HepG2 (cell line): ENCODE measurements around the gene CKS1B. TPM values are rescaled to one million over a fixed set of nuclear protein-coding genes. Genes with fewer than 3 reads are reported as not detected.

Source experiments
- ATF4 ChIP-seq, 2 experiments: fragments of 450-650 bp in 1 of 2; sonication (generic) in 1 of 2; formaldehyde crosslinking; IDR thresholded peaks; 2 replicates each; pipeline versions ENCODE4 v1.5.0 to v1.8.0; 2020 to 2022; ENCODE audit warnings: mild to moderate bottlenecking in 1 of 2, missing genetic modification reagents in 1 of 2
- ATM ChIP-seq: fragments of 450-650 bp; IDR thresholded peaks from 2 replicates; pipeline ENCODE4 v1.7.1; 2017; ENCODE audit warnings: mild to moderate bottlenecking, borderline replicate concordance
- CCDC6 ChIP-seq: sonication (generic); formaldehyde crosslinking; IDR thresholded peaks from 2 replicates; pipeline ENCODE4 v1.8.1; 2022; ENCODE audit warnings: mild to moderate bottlenecking, missing genetic modification reagents, moderate library complexity
- CSRNP1 ChIP-seq: sonication (generic); formaldehyde crosslinking; IDR thresholded peaks from 2 replicates; pipeline ENCODE4 v1.8.1; 2023; ENCODE audit warnings: mild to moderate bottlenecking, missing genetic modification reagents
- EP300 ChIP-seq, 3 experiments: sonication (generic) in 1 of 3; formaldehyde crosslinking in 1 of 3; IDR thresholded peaks; 2 replicates each; pipeline versions ENCODE4 v1.5.1 to v1.6.1; 2011 to 2020; ENCODE audit warnings: low read depth in 2 of 3, low read length in 2 of 3, borderline replicate concordance in 1 of 3, improper control_type of control experiment in 1 of 3, mild to moderate bottlenecking in 1 of 3, missing genetic modification reagents in 1 of 3, moderate library complexity in 1 of 3
- JUNB ChIP-seq: sonication (generic); formaldehyde crosslinking; IDR thresholded peaks from 2 replicates; pipeline ENCODE4 v1.8.0; 2022; ENCODE audit warnings: missing genetic modification reagents, mild to moderate bottlenecking, borderline replicate concordance
- KAT2B ChIP-seq: fragments of 150-350 bp; IDR thresholded peaks from 2 replicates; pipeline ENCODE4 v1.6.1; 2014; ENCODE audit warnings: low read depth, low read length, borderline replicate concordance
- MAF1 ChIP-seq: sonication (generic); formaldehyde crosslinking; IDR thresholded peaks from 2 replicates; pipeline ENCODE4 v1.5.0; 2020; ENCODE audit warnings: missing genetic modification reagents, borderline replicate concordance
- MTF1 ChIP-seq: sonication (generic); formaldehyde crosslinking; IDR thresholded peaks from 2 replicates; pipeline ENCODE4 v1.5.0; 2020; ENCODE audit warnings: missing genetic modification reagents
- PHF21A ChIP-seq: sonication (generic); formaldehyde crosslinking; IDR thresholded peaks from 2 replicates; pipeline ENCODE4 v1.5.0; 2020; ENCODE audit warnings: mild to moderate bottlenecking, missing genetic modification reagents
- SP1 ChIP-seq, 2 experiments: fragments of 450-650 bp in 1 of 2; sonication (generic) in 1 of 2; formaldehyde crosslinking in 1 of 2; IDR thresholded peaks; 2 replicates each; pipeline versions ENCODE4 v1.4.0 to v1.6.1; 2016 to 2020; ENCODE audit warnings: missing genetic modification reagents in 1 of 2
- YY1 ChIP-seq: IDR thresholded peaks from 2 replicates; pipeline ENCODE4 v1.6.1; 2011; ENCODE audit warnings: low read length, low read depth, moderate library complexity, mild to moderate bottlenecking; ENCODE audit not compliant: insufficient read depth, insufficient replicate concordance
- ZBTB20 ChIP-seq: sonication (generic); formaldehyde crosslinking; IDR thresholded peaks from 2 replicates; pipeline ENCODE4 v1.8.1; 2023; ENCODE audit warnings: missing genetic modification reagents, low read depth, mild to moderate bottlenecking, borderline replicate concordance
- ZNF12 ChIP-seq: sonication (generic); formaldehyde crosslinking; IDR thresholded peaks from 2 replicates; pipeline ENCODE4 v1.5.0; 2020; ENCODE audit warnings: missing genetic modification reagents
- ZNF670 ChIP-seq: sonication (generic); formaldehyde crosslinking; IDR thresholded peaks from 2 replicates; pipeline ENCODE4 v1.8.0; 2022; ENCODE audit warnings: mild to moderate bottlenecking, missing genetic modification reagents, borderline replicate concordance
- ZNF749 ChIP-seq: sonication (generic); formaldehyde crosslinking; IDR thresholded peaks from 2 replicates; pipeline ENCODE4 v1.8.0; 2022; ENCODE audit warnings: mild to moderate bottlenecking, missing genetic modification reagents, moderate library complexity, borderline replicate concordance
- polyA plus RNA-seq, 8 experiments: library from polyadenylated mRNA; depleted of rRNA in 3 of 8; stranded (reverse) in 7 of 8; unstranded in 1 of 8; fragments of >200 nt; fragmentation: Illumina TruSeq in 4 of 8; extraction: Trizol in 4 of 8; gene quantifications; 2 replicates each; pipeline versions ENCODE4 v1.2.1 to v1.2.3, GENCODE V29; 2011 to 2016; ENCODE audit warnings: low read depth in 4 of 8, missing spikeins in 1 of 8, mixed read lengths in 1 of 8; ENCODE audit not compliant: insufficient read depth in 1 of 8
- total RNA-seq, 5 experiments: library from RNA; depleted of rRNA; stranded (reverse); fragments of >200 nt; fragmentation: Illumina TruSeq; extraction: Trizol; gene quantifications; 2 replicates each; pipeline ENCODE4 v1.2.3, GENCODE V29; 2016; ENCODE audit warnings: low read depth in 1 of 5
- TF ChIP-seq, protein P1 (sequence below): sonication (generic); formaldehyde crosslinking; IDR thresholded peaks from 2 replicates; pipeline ENCODE4 v1.4.0; 2020; ENCODE audit warnings: missing genetic modification reagents
- TF ChIP-seq, protein P2 (sequence below): sonication (generic); formaldehyde crosslinking; IDR thresholded peaks from 2 replicates; pipeline ENCODE4 v1.8.1; 2023; ENCODE audit warnings: mild to moderate bottlenecking, missing genetic modification reagents, borderline replicate concordance
- TF ChIP-seq, protein P3 (sequence below): sonication (generic); formaldehyde crosslinking; conservative IDR thresholded peaks from 2 replicates; pipeline ENCODE4 v1.8.1; 2023; ENCODE audit warnings: missing genetic modification reagents

The CKS1B gene
- total and polyA plus RNA-seq, 2 of the 13 experiments (the other 11 are each of a cell fraction or from before 2014, with no cell fraction given), result 217 to 222 TPM

DNA sequence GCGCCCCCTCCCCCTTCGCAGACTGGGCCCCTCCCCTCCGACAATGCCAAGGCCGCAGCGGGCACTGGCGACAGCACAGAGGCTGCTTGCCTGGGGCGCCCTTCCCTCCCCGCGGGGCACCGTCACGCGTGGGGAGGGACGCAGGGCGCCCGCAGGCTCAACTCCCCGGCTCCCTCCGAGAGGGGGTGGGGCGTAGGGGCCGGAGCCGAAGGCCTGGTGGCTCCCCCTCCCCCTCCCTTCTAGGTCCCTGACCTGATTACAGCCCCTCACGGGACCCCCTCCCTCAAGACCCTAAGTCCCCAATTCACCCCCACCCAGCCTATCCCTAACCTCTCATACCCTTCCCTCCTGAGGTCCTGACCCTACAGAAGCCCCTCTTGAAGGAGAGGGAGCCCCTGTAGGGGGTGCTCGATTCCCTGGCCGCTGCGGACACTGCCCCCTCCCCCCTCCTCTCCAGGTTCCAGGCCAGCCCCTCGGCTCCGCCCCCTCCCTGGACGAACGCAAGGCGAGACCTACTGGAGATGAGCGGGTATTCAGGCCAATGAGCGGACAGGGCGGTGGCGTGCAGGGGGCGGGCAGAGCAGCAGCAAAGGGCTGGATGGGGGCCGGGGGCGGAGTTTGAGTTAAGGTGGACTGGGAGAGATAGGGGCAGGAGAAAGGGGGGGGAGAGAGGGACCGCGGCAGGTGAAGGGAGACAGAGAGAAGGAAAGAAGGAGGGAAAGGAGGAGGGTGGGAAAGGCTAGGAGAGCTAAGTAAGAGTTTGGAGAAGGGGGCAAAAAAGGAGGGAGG lies 27.4 kb downstream of the CKS1B start (continued):
- TF ChIP-seq, protein P1, sequence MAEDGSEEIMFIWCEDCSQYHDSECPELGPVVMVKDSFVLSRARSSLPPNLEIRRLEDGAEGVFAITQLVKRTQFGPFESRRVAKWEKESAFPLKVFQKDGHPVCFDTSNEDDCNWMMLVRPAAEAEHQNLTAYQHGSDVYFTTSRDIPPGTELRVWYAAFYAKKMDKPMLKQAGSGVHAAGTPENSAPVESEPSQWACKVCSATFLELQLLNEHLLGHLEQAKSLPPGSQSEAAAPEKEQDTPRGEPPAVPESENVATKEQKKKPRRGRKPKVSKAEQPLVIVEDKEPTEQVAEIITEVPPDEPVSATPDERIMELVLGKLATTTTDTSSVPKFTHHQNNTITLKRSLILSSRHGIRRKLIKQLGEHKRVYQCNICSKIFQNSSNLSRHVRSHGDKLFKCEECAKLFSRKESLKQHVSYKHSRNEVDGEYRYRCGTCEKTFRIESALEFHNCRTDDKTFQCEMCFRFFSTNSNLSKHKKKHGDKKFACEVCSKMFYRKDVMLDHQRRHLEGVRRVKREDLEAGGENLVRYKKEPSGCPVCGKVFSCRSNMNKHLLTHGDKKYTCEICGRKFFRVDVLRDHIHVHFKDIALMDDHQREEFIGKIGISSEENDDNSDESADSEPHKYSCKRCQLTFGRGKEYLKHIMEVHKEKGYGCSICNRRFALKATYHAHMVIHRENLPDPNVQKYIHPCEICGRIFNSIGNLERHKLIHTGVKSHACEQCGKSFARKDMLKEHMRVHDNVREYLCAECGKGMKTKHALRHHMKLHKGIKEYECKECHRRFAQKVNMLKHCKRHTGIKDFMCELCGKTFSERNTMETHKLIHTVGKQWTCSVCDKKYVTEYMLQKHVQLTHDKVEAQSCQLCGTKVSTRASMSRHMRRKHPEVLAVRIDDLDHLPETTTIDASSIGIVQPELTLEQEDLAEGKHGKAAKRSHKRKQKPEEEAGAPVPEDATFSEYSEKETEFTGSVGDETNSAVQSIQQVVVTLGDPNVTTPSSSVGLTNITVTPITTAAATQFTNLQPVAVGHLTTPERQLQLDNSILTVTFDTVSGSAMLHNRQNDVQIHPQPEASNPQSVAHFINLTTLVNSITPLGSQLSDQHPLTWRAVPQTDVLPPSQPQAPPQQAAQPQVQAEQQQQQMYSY (CRISPR knock-in tag), result peak; percentile 50; the same call in 1 of the 2 replicates
- TF ChIP-seq ZNF12 (CRISPR knock-in tag), result no peak
- TF ChIP-seq CSRNP1, result no peak
- no peak for TF ChIP-seq JUNB (CRISPR knock-in tag)
- peak in 1 of 2 experiments; percentile 7; a peak in 1 of 4 replicates for TF ChIP-seq EP300 (IDR thresholded peaks at IDR 0.05; ENCODE audit: low read depth in 2 of 2, low read length in 2 of 2)
- TF ChIP-seq EP300 (CRISPR knock-in tag; IDR thresholded peaks at IDR 0.05; ENCODE audit: borderline replicate concordance), result no peak
- TF ChIP-seq SP1 (IDR thresholded peaks at IDR 0.05), result no peak; the same call in 1 of the 2 replicates
- peak; percentile 87 for TF ChIP-seq SP1 (CRISPR knock-in tag; IDR thresholded peaks at IDR 0.05)
- TF ChIP-seq YY1, result peak; percentile 11
- TF ChIP-seq, protein P2, sequence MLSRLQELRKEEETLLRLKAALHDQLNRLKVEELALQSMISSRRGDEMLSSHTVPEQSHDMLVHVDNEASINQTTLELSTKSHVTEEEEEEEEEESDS, result no peak
- no peak for TF ChIP-seq ATM
- no peak for TF ChIP-seq CCDC6 (CRISPR knock-in tag)
- TF ChIP-seq ZNF670, result no peak
- TF ChIP-seq ZBTB20 (CRISPR knock-in tag), result peak; percentile 38; the same call in 1 of the 2 replicates
- TF ChIP-seq ATF4 (CRISPR knock-in tag; IDR thresholded peaks at IDR 0.05), result no peak
- TF ChIP-seq MTF1 (CRISPR knock-in tag), result no peak
- no peak for TF ChIP-seq KAT2B
- 0 out of 2 replicates have a peak, but pooled peaks have one; percentile 27 for TF ChIP-seq MAF1 (CRISPR knock-in tag)
- TF ChIP-seq, protein P3, sequence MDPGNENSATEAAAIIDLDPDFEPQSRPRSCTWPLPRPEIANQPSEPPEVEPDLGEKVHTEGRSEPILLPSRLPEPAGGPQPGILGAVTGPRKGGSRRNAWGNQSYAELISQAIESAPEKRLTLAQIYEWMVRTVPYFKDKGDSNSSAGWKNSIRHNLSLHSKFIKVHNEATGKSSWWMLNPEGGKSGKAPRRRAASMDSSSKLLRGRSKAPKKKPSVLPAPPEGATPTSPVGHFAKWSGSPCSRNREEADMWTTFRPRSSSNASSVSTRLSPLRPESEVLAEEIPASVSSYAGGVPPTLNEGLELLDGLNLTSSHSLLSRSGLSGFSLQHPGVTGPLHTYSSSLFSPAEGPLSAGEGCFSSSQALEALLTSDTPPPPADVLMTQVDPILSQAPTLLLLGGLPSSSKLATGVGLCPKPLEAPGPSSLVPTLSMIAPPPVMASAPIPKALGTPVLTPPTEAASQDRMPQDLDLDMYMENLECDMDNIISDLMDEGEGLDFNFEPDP, result no peak
- TF ChIP-seq PHF21A (CRISPR knock-in tag), result no peak
- no peak for TF ChIP-seq ZNF749
